Activated gamma-delta T cell treated with Interleukin-2 at 50 U/mL for 16 hours (primary cell): Measurements from ENCODE around the gene ATP6V0E1.
A peak's percentile ranks its signal among the peaks of the same experiment; 100 is the strongest.
"Not testable (repeated sequence)": the region's sequence is repeated elsewhere in the genome, so short reads cannot be mapped to it uniquely, and the experiment has no call there.

Experiments used
- DNase-seq: peaks from one replicate; pipeline ENCODE4 v3.0.0-alpha.2; 2020

Gene ATP6V0E1

DNA sequence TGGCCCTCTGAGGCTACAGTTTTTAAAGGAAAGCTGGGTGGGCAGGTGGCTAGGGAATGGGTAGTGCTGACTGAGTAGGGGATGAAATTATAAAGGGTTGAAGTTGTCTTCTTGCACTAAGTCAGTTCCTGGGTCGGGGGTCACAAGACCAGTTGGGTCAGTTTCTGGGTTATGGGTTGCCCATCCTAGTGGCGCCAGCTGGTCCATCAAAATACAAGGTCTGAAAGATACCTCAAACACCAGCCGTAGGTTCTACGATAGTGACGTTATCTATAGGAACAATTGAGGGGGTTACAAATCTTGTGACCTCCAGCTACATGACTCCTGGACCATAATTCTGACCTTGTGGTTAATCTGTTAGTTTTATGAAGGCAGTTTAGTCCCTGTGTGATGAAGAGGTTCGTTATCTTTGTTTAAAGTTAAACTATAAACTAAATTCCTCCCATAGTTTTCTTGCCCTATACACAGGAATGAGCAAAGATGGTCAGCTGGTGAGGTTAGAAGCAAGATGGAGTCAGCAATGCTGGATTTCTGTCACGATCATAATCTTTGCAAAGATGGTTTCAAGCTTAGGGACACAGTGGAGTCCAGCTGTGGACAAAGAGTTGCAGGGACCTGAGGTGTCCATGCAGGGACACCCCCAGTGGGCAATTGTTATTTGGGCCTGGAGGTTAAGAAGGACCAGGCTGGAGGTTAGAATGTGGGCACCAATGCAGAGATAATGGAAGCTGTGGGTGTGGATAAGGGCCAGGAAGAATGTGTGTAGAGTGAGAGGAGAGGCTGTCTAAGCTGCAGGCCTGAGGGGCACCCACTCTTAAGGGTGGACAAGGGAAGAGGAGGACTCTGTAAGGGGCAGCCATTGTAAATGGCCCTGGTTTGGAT is 58.6 kb downstream of the ATP6V0E1 start:
- DNase-seq: no peak

DNA sequence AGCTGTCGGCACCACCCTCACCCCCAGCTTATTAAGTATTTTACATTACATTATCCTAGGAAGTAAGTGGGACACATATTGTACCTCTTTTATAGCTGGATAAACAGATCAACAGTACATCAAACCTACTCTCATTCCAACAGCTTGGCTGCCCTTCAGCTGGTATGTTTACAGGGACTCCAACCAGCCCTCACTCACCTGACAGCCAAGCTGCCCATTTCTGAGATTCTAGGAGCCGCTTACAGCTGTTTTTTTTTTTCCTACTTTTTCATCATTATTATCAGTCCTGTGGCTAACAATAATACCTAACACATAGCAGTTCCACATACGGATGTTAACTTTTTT is 59.2 kb downstream of the ATP6V0E1 start:
- no peak for DNase-seq

DNA sequence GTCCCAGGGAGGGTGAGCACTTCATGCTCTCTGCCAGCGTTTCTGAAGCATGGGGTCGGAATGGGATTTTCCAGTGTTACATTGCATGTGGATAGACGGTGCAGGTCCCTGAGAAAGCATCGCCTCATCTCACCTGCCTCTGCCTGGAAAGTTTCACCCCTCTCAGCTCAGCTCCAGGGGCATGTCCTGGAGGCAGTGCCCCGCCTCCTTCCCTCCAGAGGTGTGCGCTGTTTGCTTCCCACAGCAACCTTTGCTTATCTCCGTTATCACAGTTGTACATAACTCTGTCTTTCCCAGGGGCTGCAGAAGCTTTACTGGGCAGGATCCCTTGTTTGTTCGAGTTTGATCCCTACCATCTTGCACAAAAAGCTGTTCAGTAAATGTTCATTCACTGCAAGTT is 61.9 kb downstream of the ATP6V0E1 start:
- no peak for DNase-seq

DNA sequence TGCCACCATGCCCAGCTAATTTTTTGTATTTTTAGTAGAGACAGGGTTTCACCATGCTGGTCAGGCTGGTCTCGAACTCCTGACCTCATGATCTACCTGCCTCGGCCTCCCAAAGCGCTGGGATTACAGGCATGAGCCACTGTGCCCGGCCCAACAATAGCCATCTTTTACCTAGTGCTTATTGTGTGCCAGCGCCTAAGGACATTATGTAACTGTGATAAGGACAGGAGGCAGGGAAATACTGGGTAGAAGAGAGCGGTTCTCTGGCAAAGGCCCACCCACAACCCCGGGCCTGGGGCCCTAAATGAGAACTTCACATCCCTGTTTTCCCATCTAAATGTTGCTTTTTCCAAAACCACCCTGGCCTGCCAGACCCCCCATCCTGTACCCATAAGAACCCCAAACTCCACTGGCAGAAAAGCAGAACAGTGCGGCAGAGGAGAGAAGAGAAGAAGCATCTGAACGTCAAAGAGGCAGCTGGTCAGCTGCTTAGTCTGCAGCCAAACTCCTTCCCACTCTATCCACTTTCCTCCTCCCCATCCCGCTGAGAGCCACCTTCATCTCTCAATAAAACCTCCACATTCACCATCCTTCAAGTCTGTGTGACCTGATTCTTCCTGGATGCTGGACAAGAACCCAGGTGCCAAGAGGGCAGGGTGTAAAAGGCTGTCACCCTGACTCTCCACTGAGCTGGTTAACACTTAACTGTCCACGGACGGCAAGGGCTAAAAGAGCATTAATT is 63.7 kb downstream of the ATP6V0E1 start:
- not testable (repeated sequence) for DNase-seq

DNA sequence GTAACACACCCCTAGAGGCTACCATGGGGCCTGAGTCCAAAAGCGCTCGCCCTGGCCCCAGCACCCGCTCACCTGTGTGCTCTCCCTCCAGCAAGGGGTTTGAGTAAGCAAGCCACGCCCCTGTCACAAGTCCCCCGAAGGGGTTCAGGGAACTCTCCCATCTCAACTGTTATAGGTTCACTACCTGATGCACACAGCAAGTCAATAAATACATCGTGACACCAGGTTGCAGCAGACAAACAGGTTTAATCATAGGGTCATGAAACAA is 64.2 kb downstream of the ATP6V0E1 start:
- DNase-seq: no peak

DNA sequence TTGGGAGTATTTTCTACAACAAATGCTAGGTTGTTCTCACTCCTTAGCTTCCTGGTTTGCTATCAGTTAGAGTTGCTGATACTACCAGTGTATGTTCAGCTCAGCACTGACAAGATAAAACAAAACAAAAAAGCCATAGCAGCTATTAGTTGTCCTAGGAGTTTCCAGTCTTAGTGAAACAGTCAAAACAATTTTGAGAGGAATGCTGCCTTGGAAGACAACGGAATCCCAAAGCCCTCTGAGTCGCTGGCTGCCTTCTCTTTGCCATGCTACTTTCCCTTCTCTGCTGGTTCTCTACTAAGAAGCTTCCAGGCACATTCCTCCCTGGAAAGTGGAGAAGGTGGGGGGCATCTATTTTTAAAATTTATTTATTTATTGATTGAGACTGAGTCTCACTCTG is 67.2 kb downstream of the ATP6V0E1 start:
- no peak for DNase-seq

DNA sequence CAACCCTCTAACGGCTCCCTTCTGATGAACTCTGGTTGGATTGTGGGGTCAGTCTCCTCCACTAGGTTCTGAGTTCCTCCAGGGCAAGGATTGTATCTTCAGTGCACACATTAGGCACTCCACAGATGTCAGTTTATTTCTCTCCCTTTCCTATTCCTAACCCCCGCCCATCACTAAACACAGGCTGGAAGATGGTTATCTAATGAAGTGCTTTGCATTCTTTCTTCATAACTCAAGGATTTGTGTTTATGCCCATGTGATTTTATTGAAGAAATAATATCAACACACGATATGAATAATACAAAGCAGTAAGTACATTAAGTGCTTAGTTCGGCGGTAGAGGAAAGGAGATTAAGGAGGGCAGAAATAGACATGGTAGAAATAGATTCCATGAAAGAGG is 68.2 kb downstream of the ATP6V0E1 start:
- no peak for DNase-seq

DNA sequence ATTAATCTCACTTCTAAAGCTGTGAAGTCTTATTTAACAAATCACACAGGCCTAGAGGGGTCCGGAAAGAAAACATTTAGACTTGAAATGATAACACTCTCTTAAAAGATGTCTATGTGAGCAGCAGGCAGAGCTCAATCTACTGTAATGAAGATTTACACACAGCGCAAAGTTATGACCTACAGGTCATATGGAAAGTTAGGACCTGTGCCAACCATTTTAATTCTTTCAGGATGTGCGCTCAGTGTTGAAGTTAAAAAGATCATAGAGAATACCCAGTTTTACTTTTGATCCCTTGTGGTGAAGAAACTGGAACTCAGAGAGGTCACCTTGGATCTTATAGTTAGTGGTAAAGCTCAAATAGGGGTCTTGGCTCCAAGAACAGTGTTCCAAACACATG is 69.5 kb downstream of the ATP6V0E1 start:
- DNase-seq: no peak

DNA sequence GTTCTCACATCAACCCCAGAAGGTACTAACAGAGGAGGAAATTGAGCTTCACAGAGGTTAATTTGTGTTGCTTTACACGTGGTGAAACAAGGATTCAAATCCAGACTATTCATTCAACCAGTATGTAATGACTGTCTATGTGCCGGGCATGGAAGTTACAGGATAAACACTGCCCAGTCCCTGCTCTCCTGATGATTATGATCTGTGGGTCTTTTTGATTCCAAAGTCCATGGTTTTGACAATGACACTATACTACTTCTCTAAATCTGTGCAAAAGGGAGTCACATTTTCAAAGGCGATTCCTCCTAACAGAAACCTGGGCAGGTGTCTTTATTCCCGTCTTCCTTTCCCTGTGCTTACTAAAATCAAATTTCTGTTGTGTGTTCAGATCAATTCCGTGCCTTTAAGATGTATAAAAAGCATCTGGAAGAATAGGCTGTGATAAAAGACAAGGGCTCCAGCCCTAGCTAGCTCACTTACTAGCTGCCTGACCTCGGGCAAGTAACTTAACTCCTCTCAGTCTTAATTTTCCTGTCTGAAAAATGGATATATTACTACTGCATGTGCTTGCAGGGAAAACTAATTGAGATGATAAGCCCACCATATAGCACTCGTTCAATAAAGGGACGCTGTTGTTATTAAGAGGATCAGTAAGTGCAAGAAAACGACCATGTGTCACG is 71.6 kb downstream of the ATP6V0E1 start:
- no peak for DNase-seq

DNA sequence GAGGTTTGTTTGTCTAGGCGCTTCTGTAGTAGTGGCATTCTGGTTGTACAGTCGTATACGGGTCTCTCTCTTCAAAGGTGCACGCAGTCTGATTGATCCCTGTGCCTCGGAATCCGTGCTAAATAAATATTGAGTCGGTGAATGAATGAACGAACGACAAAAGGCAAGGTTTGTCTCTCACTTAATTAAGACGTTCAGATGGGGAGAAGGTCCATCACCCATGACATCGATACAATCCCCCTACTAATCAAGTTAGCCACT is 72.1 kb downstream of the ATP6V0E1 start:
- DNase-seq: no peak

DNA sequence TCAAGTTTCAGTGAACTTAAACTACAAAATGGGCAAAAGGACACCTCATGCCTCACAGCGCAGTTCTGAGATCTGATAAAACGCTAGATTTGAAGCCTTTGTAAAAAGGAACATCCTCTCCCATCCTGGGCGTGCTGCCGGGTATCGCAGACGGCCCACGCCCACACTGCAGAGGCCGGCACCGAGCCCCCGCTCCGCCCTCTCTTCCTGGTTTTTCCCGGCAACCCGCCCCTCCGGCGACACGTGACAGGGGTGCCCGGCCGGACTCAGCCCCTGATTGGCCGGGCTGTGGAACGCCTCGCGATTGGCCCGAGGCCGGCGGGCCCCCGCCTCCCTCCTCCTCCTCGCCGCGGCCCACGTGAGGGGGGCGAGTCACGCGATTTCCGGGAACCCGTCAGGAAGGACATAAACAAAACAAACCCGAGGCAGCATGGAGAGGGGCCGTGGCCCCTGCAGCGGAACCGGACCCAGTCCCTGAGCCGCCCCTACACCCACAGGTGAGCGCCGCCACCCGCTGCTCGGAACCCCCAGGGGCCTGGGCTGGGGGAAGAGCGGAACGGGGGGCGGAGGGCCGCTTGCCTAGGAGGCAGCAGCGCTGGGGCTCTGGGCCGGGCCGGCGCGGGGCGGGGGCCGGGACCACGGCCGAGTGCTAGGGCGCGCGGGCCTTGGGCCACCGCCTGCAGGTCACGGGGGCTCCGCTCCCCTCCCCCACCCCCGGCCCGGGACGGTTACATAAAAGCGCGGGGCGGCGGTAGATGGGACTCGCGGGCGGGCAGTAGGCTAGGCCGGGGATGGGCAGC is 72.6 kb downstream of the ATP6V0E1 start, which contains the start of gene CREBRF:
Gene CREBRF, plus strand, starts transcription at position 370 of the 800 bp plus-strand sequence. CDS start 24,424 bp downstream, outside the sequence.
- peak; percentile 98 for DNase-seq

DNA sequence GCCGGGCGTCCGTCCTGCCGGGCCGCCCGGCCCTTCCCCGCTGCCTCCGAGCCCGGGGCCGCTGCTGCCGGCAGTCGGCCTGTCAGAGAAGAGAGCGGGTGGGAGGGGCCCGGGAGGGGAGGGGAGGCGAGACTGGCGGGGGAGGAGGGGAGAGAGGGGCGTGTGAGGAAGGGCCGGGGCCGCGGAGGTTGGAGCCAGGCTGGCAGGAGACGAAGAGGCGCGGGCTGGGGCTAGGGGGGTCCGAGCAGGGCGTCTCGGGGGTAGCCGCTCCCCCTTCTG is 73.2 kb downstream of the ATP6V0E1 start:
- no peak for DNase-seq

DNA sequence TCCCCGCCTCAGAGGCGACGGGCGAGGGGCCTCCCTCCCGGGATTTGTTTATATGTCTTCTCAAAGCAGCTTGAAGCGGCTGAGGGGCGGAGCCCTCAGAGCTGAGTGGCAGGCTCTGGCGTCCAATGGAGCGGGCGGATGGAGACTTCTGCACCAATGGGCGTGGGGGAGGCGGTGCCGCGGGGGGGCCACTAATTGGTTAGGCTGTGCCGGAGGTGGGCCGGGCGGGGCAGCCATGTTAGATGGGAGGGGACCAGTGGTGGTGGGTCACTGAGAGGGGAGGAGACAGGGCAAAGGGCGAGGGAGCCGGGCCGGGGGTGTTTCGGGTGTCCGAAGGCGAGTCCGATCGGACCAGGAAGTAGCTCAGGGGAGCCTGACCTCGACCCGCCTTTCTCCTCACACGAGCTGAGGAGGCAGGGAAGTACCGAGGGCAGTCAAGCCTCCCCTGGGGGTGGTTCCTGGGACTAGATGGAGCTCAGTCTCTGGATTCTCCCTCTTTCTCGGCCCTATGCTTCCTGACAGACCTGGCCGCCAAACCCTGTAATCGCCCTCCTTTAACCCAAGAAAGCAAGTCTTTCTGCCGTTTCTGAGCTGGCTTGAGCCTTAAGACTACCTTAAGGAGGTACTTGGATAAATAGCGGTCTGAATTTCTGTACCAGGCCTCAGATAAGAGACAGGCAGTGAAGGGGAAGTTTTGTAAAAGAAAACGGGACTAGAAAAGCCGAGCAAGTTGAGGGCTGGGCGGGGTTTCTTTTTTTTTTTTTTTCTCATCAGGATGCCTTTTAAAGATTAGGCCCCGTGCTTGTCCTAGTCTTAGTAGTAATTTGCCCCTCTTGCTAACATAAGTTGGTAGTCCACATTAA is 73.7 kb downstream of the ATP6V0E1 start:
- DNase-seq: peak; percentile 99

DNA sequence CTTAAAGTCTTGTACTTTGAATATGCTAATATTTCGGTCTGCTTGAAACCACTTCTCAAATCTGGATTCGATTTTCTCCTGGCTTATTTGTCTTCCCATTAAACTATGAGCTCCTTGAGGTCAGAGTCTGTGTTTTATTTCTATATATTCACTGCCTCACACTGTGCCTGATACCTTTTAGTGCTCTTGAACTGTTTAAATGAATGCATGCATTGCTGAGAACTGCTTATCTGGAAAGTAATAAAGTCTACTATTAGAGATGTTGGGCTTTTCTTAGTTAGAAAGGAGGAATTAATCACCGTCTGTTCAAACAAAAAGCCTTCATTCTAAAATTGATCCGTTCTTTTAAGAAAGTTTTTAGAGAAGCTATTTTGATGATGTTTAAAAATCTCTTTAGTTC is 78.6 kb downstream of the ATP6V0E1 start:
- no peak for DNase-seq

DNA sequence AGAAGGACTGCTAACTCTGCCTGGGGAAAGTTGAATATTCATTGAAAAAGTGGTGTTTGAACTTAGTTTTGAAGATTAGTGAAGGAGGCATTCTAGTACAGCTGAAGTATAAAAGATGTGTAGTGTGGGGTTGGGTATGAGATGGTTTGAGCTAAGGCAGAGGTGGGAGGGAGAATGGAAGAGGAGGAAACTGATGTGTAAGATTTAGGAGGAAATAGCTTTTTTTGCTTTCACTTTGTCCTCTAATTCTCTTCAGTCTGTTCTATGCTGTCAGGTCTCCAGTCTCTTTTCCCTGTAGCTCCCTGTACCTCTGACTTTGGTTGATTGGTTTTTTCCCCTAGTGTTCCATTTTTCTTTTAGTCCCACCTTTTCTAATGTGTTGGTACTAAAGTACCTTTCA is 81.6 kb downstream of the ATP6V0E1 start:
- no peak for DNase-seq

DNA sequence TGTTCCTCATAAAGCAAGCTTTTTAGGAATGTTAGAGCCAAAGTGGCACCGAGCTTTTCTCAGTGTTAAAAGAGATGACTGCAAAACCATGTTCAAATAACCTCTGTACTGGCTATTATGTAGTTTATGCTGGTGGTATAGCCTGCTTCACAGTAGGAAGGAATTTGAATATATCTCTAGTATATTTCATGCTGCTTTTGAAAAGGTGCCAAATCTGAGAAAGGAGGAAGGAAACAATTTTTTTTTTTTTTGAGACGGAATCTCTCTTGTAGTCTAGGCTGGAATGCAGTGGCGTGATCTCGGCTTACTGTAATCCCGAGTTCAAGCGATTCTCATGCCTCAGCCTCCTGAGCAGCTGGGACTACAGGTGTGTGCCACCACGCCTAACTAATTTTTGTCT is 86.1 kb downstream of the ATP6V0E1 start:
- no peak for DNase-seq

DNA sequence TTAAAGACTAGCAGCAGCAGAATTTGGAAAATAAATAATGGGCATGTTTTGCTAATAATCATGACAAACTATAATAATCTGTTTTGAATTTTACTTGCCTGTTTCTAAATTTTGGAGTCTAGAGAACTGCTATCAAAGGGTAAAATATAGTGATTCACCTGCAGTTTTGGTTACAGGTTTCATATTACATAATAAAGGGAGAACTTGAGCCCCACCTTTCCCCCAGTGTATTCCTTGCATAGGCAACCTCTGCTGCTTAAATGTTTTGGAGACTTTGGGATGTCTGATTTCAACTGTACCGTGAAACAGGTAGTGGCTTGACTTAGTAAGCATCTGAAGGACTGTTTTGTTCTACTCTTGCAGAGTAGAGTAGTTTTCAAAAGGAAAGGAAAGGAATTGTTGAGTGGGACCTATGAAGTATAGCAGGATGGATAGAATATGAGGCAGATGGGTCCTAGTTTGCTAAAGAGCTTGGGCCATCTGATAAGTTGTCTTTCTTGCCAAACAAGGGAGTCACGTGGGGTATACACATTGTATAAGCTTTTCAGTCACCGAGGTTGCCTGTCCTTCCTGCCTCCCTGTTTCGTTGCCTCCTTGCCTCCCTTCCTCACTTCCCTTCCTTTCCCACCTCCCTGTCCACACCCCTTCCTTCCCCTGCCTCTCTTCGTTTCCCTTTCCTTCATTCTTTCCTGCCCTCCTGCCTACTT is 91.7 kb downstream of the ATP6V0E1 start:
- DNase-seq: no peak

DNA sequence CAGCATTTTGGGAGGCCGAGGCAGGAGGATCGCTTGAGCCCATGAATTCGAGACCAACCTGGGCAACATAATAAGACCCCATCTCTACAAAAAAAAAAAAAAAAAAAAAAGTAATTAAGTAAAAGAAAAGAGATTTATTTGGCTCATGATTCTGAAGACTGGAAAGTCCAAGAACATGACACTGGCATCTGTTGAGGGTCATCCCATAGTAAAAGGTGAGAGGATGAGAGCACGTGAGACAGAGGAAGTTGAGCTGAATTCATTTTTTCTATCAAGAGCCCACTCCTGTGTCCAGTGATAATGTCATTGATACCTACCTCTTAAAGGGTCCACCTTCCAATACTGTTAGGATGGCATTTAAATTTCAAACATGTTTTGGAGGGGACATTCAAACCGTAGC is 92.4 kb downstream of the ATP6V0E1 start:
- no peak for DNase-seq

DNA sequence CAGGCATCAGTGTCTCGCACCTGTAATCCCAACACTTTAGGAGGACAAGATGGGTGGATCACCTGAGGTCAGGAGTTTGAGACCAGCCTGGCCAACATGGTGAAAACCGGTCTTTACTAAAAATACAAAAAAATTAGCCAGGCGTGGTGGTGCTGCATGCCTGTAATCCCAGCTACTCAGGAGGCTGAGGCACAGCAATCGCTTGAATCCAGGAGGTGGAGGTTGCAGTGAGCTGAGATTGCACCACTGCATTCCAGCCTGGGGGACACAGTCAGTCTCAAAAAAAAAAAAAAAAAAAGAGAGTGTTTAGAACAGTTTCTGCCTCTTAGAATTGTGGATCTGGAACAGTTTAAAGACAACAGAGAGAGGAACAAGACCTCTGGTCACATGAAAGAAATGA is 92.9 kb downstream of the ATP6V0E1 start:
- not testable (repeated sequence) for DNase-seq

DNA sequence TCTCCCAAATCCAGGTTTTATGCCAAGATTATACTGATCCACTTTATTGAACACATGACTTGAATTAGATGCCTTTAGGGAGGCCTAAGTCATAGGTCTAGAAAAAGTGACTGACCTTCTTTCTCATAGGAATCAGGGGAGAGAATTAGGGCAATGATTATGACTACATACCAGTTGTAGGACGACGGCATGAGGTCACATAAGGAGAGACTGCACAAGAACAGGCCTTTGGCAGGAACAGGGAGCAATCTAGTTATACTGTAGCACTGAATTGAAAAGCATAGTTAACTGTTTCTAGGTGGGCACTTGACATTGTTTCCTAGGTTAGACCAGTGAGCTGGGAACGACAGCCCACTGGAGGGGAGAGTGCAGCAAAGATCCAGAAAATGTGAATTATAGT is 95.3 kb downstream of the ATP6V0E1 start:
- DNase-seq: no peak
